ENCODE measurements around the gene FOXJ1. TPM values are rescaled to one million over a fixed set of nuclear protein-coding genes. Genes with fewer than 3 reads are reported as not detected.
"Not testable (repeated sequence)": the region's sequence is repeated elsewhere in the genome, so short reads cannot be mapped to it uniquely, and the experiment has no call there.

FOXJ1 gene, protein sequence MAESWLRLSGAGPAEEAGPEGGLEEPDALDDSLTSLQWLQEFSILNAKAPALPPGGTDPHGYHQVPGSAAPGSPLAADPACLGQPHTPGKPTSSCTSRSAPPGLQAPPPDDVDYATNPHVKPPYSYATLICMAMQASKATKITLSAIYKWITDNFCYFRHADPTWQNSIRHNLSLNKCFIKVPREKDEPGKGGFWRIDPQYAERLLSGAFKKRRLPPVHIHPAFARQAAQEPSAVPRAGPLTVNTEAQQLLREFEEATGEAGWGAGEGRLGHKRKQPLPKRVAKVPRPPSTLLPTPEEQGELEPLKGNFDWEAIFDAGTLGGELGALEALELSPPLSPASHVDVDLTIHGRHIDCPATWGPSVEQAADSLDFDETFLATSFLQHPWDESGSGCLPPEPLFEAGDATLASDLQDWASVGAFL
- polyA plus RNA-seq, result under 1 TPM in 2 of 3 donors, not detected in 1; 0.13 to 0.54 TPM

- H3K27ac ChIP-seq (ENCODE audit: low read depth, low read length), result no peak within 1 kb of the TSS
- WGBS, 3 donors, result 4 to 10% (median 5%) methylated on average over 47 to 59 of the region's 59 CpGs
Observed at GRCh38 chr17:76141212-76142038, at the start of gene FOXJ1. Gene FOXJ1 (minus strand): TSS chr17:76141245. CDS start chr17:76140395, 850 bp downstream.

GRCh38 chr17:76189741-76190140, 48.7 kb upstream of the FOXJ1 start:
- no peak overlapping the region for H3K27ac ChIP-seq (ENCODE audit: low read depth, low read length)
- 88 to 93% (median 90%) methylated on average over 4 of the region's 4 CpGs for WGBS, 3 donors

GRCh38 chr17:76189247-76189646, 48.2 kb upstream of the FOXJ1 start:
- no peak overlapping the region for H3K27ac ChIP-seq (ENCODE audit: low read depth, low read length)

DNA sequence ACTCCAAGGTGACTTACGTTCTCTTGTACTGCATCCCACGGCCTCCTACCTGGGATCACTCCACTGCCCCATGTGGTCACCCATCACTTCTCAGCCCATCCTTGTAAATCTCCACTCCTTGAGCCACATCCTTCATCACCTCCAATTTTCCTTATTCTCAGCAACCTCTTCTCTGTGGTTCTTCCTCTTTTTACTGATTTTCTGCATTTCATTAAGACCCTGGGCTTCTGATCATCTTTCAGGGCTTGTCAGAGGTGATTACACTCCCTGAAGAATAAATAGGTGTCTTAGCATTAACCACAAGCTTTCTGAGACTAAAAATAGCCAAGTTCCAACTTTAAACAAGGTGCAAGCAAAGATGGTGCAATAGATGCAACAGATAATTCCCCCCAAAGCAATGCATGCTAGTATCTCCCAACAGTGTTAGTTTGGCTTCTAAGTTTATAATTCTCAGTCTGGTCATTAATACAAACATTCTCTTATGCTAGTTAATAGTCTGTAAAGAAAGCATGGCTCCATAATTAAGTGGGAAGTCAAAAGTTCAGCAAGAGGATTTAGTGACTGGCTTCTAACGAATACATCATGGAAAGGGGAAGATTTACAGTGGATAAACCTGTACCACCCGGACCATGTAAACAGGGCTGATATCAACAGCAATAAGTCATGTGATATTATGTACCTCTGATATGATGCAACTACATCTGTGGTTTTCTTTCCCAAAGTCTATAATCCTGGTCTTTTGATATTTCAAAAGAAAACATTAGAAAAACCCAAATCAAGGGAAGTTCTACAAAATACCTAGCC, 47.4 kb upstream of the FOXJ1 start:
- no peak overlapping the region for H3K27ac ChIP-seq (ENCODE audit: low read depth, low read length)
- 61 to 82% (median 68%) methylated on average over 4 of the region's 4 CpGs for WGBS, 3 donors

More at GRCh38 chr17:76189247-76189646, 48.2 kb upstream of the FOXJ1 start:
- WGBS, 3 donors, result 79 to 86% (median 79%) methylated on average over 4 of the region's 4 CpGs

DNA sequence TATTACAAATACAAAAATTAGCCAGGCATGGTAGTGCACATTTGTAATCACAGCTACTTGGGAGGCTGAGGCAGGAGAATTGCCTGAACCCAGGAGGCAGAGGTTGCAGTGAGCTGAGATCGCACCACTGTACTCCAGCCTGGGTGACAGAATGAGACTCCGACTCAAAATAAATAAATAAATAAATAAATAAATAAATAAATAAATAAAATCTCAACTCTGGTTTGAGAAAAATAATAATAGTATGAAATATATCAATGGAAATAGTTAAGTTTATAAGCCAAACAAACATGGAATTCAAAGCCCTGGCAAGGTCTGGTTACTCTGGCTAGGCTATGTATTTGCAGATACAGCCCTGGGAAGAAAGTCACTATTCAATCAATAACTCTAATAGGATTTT, 45.7 kb upstream of the FOXJ1 start:
- 95 to 98% (median 96%) methylated on average over 2 of the region's 2 CpGs for WGBS, 3 donors

GRCh38 chr17:76184290-76184689, 43.2 kb upstream of the FOXJ1 start:
- WGBS, 3 donors, result 64 to 79% (median 78%) methylated on average over 2 of the region's 2 CpGs
- H3K27ac ChIP-seq (ENCODE audit: low read depth, low read length), result no peak overlapping the region

More for the DNA sequence above, 45.7 kb upstream of the FOXJ1 start:
- H3K27ac ChIP-seq (ENCODE audit: low read depth, low read length), result not testable (repeated sequence)

DNA sequence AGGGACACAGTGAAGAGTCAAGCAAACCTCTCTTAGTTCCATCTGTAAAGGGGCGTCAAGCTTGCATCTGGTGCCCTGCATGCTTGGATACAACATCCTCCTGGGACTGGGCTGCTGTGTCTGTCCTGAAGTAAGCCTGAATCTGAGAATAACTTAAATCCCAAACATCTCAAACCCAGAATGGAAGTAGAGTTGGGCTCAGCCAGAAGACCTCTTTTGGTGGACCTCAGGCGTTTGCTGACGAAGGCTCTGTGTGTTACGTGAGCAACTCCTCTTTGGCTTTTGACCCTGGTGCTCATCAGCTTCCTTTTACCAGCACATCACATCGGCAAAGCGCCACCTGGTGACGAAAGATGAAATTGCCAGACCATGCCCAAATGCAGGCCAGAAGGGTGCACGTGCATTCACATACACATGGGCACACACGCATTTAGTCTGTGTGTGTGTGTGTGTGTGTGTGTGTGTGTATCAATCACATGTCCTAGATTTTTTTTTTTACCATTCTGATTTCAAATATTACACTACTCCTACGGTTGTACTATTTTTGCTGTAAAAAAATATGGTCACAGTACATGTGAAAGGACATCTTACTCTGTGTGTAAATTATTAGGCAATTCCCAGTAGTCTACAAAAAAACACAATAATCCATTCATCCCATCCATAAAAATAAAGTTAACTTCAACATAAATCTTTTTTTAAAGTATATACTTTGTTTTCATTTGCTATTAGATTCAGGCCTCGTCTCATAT, 41.1 kb upstream of the FOXJ1 start:
- WGBS, 3 donors, result 12 to 13% (median 13%) methylated on average over 11 of the region's 11 CpGs
- H3K27ac ChIP-seq (ENCODE audit: low read depth, low read length), result no peak overlapping the region

- no peak overlapping the region for H3K27ac ChIP-seq (ENCODE audit: low read depth, low read length)
Observed at GRCh38 chr17:76179496-76180467, 38.7 kb upstream of the FOXJ1 start.

DNA sequence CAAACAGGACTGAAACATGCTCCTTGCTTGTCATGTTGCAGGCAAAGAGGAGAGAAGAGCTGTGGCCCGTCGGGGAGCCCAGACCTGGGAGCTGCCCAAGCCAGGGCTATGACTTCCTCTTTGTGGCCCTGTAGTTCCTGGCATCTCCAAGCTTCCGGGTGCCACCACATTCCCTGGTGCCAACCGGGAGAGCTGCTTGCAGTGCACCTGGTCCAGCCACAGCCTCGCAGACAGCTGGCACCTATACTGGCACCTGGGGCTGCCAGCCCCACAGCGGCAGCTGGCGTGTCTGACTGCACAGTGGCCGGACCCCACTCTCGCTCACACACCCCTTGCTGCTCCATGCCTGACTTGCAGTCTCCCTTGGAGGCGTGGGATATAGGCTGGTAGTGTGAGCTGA, 37.1 kb upstream of the FOXJ1 start:
- WGBS, 3 donors, result 77 to 89% (median 79%) methylated on average over 10 of the region's 10 CpGs
- H3K27ac ChIP-seq (ENCODE audit: low read depth, low read length), result no peak overlapping the region

More at GRCh38 chr17:76179496-76180467, 38.7 kb upstream of the FOXJ1 start:
- 78 to 83% (median 81%) methylated on average over 6 of the region's 6 CpGs for WGBS, 3 donors

DNA sequence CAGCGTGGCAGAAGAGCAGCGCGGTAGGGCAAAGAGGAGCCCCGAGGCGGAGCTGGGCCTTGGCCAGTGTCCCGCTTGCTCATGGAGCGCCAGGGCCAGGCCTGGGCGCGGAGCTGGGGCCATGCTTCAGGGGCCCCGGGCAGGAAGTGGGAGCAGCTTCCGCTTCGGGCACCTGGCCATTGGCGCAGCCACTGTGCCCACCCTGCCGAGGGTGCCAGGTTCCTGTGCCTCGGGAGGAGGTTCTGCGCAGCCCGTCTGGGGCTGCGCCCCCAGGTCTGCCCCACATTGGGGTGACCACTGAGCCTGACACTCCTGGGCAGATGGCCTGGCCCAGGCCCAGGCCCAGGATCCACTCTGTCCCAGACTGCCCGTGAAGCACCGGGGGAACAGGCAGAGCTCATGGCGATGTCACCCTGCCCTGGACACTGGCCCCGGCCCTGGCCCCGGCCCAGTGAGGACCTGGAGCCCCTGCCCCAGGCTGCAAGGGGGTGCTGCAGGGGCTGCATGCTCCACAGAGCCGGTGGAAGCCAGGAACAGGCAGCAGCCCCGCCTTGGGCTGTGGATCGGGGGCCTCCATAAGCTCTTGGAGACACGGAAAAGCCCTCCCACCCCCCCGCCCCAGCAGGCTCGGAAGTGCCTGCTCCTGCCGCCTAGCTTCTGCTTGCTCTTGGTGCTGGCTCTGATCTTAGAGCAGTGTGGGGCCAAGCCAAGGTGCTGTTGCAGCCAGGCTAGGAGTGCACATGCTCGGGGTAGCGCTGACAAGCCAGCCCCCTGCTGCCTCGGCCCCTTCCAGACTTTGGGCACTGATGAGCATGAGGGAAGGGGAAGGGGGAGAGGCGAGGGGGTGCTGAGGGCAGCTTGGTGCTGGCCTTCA, 35.9 kb upstream of the FOXJ1 start:
- no peak overlapping the region for H3K27ac ChIP-seq (ENCODE audit: low read depth, low read length)
- WGBS, 3 donors, result 89 to 94% (median 92%) methylated on average over 32 to 34 of the region's 34 CpGs

- 54 to 78% (median 76%) methylated on average over 9 of the region's 9 CpGs for WGBS, 3 donors
- H3K27ac ChIP-seq (ENCODE audit: low read depth, low read length), result no peak overlapping the region
Observed at GRCh38 chr17:76174037-76174436, 33.0 kb upstream of the FOXJ1 start.

- H3K27ac ChIP-seq (ENCODE audit: low read depth, low read length), result no peak overlapping the region
- WGBS, 3 donors, result 82 to 88% (median 88%) methylated on average over 11 of the region's 11 CpGs
Observed at GRCh38 chr17:76173474-76173873, 32.4 kb upstream of the FOXJ1 start.

DNA sequence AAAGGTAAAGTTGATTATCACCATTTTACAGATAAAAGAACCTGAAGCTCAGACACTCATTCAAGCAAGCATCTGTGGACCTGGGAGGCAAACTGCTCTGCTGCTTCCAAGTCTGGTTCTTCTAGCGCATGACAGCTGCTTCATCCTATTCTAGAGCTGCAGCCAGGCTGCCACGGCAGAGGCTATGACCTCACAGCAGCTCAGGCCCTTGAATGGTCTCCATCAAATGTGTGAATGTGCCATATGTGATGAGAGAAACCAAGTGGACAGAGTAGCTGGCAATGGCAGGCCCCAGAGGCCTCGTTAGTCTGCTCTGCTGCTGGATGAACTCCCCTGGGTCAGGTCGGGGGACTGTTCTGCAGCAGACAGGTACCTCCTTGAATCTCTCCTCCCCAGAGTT, 30.7 kb upstream of the FOXJ1 start:
- WGBS, 3 donors, result 84 to 85% (median 84%) methylated on average over 4 of the region's 4 CpGs
- no peak overlapping the region for H3K27ac ChIP-seq (ENCODE audit: low read depth, low read length)

- no peak overlapping the region for H3K27ac ChIP-seq (ENCODE audit: low read depth, low read length)
- 92 to 100% (median 94%) methylated on average over 1 of the region's 1 CpG for WGBS, 3 donors
Observed at GRCh38 chr17:76170114-76170513, 29.1 kb upstream of the FOXJ1 start.

DNA sequence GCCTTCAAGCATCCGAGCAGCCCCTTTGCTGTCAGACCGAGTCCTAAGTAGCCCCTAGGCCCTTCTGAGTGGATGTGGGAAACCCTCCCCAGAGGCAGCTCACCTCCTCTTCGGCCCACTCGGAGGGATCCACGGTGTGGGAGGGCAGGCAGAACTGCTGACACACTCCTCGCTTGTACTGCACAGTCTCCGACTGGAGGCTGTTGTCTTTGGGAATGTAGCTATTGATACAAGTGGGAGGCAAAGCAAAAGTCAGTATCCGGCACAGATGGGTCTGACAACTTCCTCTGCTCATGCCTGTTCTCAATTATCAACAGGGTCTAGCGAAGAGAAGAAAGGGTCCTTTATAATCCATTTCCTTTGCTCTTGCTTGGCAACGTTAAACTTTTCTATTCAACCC, 25.9 kb upstream of the FOXJ1 start:
- WGBS, 3 donors, result 83 to 90% (median 88%) methylated on average over 10 of the region's 10 CpGs
- H3K27ac ChIP-seq (ENCODE audit: low read depth, low read length), result no peak overlapping the region

DNA sequence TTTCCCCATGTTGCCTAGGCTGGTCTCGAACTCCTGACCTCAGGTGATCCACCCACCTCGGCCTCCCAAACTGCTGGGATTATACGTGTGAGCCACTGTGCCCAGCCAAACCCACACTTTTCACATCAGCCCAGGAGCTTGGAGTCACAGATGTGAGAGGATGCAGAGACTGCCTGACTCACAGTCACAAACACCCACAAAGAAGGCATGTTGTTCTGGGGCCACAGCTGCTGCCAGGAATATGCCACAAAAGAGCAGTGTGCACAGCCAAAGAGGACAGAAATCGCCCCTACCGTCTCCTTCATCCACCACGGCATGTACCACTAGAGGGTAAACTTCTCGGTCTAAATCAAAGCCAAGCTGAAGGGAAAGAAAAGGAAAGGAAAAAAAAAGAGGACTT, 25.1 kb upstream of the FOXJ1 start:
- H3K27ac ChIP-seq (ENCODE audit: low read depth, low read length), result no peak overlapping the region
- 77 to 95% (median 89%) methylated on average over 7 of the region's 7 CpGs for WGBS, 3 donors

All from adipose tissue (tissue), 3 donors.